Measurements from ENCODE around the gene CPED1.
"Not testable (repeated sequence)": the region's sequence is repeated elsewhere in the genome, so short reads cannot be mapped to it uniquely, and the experiment has no call there.

Gene CPED1

GRCh38 chr7:121302214-121302745 is 313.8 kb downstream of the CPED1 start:
- DNase-seq: no peak

GRCh38 chr7:121303422-121304101 is 315.1 kb downstream of the CPED1 start:
- no peak for DNase-seq

- no peak for DNase-seq
Observed at GRCh38 chr7:121304102-121304658, 315.7 kb downstream of the CPED1 start.

DNA sequence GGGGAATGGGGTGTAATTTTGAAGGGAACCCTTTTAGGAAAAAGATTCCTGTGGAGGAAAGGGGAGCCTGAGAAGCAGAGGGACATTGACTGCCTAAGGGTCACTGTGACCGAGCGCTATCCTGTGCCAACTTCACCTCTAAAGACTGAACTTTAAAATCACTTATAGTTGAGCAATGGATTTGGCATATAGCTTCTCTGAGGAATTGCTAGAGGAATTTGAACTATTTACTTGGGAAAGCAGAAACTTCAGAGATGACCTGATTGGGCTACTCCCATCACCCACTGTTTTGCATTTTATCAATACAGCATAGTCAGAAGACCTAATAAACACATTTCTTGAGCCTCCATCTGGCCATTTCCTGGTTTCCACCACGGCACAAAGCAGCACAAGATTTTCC is 316.6 kb downstream of the CPED1 start:
- DNase-seq: no peak

DNA sequence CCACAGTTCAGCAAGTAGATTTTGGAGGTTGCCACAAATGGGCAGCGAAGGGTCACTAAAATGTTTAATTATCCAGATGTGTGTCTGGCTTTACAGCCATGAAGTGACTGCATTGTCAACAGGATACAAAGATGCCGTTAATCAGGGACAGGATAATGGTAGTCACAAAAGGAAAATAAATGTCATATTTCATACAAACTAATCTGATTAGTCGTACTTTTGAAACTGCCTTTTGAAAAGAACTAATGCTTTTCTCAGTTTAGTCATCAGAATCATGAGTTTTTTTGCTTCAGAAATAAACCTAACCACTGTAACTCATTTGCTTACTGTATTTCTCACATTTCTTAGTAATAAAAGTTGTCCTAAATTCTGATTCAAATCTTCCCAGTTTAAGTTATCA is 318.1 kb downstream of the CPED1 start:
- DNase-seq: no peak

GRCh38 chr7:121307021-121307574 is 318.6 kb downstream of the CPED1 start:
- DNase-seq: no peak

GRCh38 chr7:121313220-121313792 is 324.8 kb downstream of the CPED1 start:
- no peak for DNase-seq

- DNase-seq: no peak
Observed at GRCh38 chr7:121313793-121314676, 325.5 kb downstream of the CPED1 start.

- DNase-seq: not testable (repeated sequence)
Observed at GRCh38 chr7:121315170-121315569, 326.7 kb downstream of the CPED1 start.

- no peak for DNase-seq
Observed at GRCh38 chr7:121322460-121322859, 333.9 kb downstream of the CPED1 start.

DNA sequence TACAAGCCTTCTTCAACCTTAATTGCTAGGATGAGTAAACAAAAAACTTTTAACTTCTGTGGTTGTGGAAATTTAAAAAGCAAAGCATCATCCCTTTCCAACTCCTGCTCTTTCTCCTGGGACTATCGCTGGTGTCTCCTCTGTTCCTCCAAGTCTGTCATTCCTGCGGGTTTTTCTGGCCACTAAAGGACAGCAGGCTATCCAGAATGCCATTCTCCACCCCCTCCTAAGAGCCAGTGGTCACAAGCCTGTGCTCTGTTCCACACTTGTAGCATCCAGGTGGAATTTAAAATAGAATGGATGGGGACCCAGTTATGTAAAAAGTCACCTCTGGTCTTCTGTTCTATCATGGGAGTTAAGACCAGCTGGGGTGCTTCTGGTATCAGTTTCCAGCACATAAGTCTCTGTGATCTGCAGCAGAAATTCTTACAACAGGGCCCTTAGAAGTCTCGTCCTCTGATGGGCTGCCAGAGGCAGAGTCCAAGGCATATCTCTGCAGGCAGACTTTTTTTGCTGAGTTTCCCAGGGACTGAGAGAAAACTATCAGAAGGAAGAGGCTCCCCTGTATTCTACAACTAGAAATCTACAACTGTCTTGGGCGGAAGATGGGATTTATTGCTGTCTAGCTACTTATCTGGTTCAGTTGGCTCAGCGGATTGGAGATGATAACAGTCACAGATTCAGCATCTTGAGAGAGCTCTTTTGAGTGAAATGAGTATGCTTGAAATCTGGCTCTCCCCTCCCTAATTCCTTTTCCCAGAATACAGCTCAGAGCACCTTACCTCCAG is 335.2 kb downstream of the CPED1 start:
- no peak for DNase-seq

- DNase-seq: no peak
Observed at GRCh38 chr7:121327671-121328070, 339.2 kb downstream of the CPED1 start.

DNA sequence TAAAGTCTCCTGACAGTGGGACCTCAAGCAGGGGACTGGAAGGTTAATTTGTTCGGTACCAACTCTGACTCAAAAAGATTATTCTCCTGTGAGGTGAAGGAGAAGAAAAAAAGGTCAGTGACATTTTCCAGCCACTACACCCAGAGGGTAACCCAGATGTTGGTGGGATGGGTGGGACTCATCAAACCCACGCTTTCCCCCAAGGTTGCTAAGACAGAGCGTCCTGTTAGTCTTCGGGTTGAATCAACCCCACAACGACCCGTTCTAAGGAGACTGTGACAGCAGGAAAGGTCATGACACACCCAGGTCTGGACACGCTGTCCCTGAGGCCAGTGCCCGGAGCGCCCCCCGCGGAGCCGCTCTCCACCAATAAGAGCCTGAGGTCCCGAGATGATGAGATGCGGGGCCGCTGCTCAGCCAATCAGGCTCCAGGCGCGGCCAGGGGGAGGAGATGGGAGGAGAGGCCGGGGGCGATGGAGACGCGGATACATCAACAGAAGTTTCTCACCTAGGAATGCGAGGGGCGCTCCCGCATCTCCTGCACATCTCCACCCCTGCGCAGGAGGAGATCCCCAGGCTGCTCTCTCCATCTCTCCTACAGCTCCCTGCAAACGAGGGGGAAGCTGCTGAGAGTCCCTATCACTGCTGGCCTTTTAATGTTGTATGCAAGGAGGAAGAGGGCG is 340.1 kb downstream of the CPED1 start, which contains the start of gene WNT16:
WNT16 (plus strand) TSS at position 493 of the 683 bp plus-strand sequence. CDS start 293 bp downstream, outside the sequence.
- DNase-seq: no peak

DNA sequence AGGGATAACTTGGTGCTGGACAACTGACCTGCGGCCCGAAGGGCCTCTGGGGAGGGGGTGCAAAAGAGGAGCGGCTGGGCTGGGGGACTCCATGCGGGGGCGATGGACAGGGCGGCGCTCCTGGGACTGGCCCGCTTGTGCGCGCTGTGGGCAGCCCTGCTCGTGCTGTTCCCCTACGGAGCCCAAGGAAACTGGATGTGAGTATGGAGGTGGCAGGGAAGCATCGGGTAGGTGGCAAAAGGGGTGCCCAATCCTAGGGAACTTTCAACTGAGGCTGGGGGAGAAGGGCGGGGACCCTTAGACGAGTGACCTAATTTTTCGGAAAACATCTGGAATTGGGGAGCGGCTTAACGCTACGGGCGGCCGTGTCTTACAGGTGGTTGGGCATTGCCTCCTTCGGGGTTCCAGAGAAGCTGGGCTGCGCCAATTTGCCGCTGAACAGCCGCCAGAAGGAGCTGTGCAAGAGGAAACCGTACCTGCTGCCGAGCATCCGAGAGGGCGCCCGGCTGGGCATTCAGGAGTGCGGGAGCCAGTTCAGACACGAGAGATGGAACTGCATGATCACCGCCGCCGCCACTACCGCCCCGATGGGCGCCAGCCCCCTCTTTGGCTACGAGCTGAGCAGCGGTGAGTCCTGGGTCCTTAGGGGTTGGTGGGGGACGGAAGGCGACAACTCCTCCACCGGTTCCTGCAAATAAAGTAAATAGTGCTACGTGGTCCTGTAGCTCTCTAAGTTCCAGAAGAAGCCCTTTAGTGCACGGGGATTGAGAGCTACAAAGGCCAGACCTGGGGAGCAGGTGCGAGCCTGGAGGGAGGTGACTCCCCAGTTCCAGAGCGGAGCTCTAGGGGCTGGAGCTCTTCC is 340.9 kb downstream of the CPED1 start:
- no peak for DNase-seq

GRCh38 chr7:121330053-121330833 is 341.7 kb downstream of the CPED1 start:
- DNase-seq: no peak

DNA sequence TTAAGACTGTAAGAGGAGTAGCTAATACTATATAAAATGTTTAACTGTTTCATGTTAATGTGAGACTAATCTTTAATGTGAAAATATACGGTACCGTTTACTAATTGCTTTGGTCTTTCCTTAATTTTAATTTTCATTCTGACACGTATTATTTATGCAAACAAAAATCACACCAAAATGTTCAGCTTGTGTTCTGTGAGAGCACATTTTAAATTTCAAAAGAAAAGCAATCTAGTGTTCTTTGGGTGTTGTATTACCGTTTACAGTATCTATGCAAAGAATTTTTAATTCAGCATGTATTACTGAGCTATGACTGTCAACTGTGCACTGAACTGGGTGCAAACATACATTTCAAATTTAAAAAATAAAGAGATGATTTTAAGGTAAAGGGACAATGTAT is 342.5 kb downstream of the CPED1 start:
- DNase-seq: no peak

DNA sequence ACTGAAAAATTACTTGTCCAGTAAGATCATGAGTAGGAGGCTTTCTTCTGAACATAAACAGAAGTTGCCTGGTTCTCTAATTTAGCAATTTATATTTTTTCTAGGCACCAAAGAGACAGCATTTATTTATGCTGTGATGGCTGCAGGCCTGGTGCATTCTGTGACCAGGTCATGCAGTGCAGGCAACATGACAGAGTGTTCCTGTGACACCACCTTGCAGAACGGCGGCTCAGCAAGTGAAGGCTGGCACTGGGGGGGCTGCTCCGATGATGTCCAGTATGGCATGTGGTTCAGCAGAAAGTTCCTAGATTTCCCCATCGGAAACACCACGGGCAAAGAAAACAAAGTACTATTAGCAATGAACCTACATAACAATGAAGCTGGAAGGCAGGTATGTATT is 343.1 kb downstream of the CPED1 start:
- DNase-seq: no peak

GRCh38 chr7:121334376-121334775 is 345.9 kb downstream of the CPED1 start:
- no peak for DNase-seq

- DNase-seq: no peak
Observed at GRCh38 chr7:121334875-121335648, 346.6 kb downstream of the CPED1 start.
